ENCODE results near the gene PLS3.
A peak's percentile ranks its signal among the peaks of the same experiment; 100 is the strongest.

The PLS3 gene

DNA sequence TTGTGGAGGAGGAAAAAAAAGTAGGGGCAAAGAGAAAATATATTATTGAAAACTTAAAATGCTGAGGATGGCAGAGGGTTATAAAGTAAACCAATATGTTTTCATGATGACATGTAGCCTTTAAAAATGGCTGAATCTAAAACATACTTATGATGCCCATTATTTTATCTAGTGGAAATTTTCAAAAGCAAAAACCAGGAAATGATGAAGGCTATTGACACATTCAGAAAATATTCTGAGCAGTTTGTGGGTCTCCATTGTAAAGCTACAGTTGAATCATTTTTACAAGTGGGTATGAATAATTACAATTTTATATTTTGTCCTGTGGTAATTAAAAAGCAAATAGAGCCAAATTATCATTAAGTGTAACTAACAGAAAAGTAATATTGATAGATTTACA, 10.7 kb downstream of the PLS3 start:
- DNase-seq (ENCODE audit: low read depth) = no peak

DNA sequence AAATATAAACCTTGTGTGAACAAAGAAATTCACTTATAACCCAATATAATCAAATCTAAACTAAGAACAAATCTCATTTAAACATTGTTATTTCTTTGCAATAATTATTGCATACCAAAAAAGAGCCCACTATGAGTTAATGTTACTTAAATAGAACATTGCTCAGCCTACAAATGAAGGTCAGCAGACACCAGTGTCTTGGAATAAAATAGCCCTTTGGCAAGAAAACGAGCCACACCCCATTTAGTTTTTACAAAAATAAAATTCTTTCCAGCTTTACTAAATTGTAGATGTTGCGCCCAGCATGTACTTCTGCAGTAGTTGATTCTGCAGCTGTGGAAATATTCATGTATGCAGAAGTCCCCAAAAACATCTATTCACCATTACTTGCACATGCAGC, 12.2 kb downstream of the PLS3 start:
- DNase-seq (ENCODE audit: low read depth) = no peak

DNA sequence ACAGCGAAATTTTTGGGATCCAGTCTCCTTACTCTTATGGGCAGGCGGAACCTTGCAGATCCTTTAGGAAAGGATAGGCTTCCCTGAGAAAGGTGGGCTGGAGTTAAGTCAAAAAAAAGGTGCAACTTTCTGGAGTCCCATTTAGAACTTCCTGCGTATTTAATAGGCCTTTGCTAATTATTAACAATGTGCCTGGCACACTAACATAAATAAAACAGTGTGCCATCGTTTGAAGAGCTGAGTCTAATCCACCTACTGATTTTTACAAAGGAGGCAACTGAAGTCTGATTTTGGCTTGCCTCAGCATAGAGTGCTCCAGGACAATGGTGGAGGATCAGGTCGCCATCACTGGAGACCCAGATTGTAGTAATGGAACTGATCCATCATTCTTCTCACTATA, 15.7 kb downstream of the PLS3 start:
- DNase-seq (ENCODE audit: low read depth) = no peak

DNA sequence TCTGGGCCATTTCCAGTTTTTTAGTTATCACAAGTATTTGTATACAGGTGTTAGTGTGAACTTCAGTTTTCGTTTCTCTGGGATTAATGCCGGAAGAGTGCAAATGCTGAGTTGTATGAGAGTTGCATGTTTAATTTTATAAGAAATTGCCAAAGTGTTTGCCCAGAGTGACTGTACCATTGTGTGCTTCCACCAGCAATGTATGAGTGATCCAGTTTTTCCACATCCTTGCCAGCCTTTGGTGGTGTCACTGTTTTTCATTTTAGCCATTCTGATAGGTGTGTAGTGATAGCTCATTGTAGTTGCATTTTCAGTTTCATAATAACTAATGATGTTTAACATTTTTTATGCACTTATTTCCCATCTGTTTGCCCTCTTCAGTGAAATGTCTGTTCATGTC, 18.4 kb downstream of the PLS3 start:
- DNase-seq (ENCODE audit: low read depth) = no peak

DNA sequence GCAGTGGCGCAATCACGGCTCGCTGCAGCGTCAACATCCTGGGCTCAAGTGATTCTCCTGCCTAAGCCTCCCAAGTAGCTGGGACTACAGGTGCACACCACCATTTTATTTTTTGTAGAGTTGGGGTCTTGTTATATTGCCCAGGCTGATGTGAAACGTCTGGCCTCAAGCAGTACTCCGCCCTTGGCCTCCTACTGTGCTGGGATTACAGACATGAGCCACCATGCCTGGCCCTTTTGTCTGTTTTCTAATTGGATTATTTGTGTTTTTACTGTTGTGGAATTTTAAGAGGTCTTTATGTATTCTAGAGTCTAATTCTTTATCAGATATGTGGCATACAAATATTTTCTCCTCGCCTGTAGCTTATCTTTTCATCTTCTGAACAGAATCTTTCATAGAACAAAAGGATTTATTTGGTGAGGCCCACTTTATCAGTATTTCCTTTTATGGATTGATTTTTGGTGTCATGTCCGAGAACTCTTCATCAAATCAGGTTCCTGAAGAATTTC, 18.9 kb downstream of the PLS3 start:
- no peak for DNase-seq (ENCODE audit: low read depth)

DNA sequence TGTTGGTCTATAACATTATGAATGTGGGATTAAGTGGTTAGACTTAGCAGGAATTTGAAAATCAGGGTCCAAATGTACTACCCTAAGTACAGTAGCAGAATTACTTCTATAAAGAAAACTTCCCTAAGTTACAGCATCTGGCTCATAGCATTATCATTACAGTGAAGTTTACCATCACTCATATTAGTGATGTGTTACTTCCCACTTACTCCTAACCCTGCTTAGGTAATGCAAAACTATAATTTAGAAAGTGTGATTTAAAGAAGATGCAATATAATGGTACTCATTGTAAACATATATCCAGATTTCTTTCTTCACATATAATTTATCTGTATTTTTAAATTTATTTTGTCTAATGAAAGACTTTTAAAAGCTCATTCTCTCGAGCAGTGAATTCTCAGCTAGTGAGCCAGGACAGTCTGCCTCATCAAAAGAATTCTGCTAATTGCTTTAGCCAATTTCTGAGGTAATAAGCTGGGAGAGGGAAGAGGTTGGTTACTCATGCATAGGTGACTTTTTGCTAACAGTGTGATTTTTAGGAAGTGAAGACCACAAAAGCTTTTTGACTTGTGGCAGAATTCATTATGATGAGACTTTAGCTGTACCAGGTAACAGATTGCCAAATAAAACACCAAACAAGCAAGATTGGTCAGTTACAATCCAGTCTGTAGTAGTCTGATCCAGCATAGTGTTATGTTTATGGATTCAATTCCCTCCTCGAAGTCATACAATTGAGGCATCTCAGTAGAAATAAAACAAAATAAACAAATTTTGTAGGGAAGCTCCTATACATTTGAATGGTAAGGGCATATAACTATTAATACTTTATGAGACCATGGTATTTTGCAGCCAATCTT, 21.0 kb downstream of the PLS3 start:
- DNase-seq (ENCODE audit: low read depth) = no peak

DNA sequence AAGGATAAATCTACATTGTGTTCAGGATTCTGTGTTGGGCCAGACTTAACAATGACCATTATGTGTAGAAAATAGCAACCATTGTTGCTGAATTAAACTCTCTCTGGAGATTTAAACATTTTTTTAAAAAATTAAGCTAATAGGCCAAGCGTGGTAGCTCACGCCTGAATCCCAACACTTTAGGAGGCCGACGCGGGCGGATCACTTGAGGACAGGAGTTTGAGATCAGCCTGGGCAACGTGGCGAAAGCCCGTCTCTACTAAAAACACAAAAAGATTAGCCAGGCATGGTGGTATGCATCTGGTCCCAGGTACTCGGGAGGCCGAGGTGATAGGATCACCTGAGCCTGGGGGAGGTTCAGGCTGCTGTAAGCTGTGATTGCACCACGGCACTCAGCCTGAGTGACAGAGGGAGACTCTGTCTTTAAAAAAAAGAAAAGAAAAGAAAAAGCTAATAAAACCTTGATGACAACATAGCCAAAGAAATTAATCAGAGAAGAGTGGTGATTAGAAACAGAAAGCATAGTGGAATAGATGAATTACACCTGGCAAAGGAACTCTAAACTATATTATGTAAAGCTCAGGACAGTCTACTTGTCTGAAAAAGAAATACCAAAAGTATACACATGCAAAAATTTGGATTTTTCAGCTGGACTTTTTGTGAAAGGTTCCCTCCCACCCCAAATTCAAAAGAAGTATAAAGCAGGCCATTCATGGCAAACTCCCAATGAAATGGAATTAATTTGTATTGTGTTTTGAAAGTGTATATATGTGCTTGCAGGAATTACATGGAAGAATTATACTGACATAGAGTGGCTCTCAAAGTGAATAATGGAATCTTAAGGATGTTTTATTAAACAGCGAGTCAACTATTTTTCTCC, 21.9 kb downstream of the PLS3 start:
- DNase-seq (ENCODE audit: low read depth) = no peak

DNA sequence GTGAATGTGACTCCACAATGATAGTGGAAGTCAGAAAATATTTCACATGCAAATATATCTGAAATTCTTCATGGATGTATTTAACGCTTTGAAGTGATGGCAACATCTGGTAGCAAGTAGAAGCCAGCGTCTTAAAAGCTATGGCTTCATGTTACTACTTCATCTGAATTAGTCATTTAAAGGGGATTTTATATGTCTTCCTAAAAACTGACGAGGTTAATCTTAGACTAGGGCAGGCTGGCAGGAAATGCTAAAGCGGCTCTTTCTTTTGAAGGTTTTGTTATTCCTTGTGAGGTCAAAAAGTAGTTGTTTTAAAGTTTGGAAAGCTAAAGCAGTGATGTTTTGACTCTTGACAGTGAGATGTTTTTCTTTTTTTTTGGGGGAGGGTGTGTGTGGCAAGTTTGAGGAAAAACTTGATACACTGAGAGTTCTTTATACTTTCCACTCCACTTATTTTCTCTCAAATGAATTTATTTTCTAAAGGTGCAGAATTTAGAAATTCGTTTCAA, 22.6 kb downstream of the PLS3 start:
- DNase-seq (ENCODE audit: low read depth) = no peak

DNA sequence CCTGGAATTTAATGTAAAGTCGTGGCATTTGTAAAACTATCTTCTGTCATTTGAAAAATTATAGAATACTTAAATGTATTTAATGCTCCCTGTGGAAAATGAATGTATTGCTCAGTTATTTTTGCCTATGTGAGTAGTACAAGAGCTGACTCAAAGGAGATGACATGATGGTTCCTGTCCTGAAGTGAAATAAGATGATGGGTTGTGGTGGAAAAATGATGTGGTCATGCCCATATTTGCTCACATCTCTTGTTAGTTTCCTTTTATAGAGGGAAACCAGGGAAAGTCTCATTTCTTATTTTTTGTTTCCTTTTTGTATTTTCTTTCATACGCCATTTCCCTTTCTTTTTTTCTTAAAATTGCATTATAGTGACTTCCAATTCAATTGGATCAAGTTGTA, 23.7 kb downstream of the PLS3 start:
- peak; percentile 67 for DNase-seq (ENCODE audit: low read depth)

DNA sequence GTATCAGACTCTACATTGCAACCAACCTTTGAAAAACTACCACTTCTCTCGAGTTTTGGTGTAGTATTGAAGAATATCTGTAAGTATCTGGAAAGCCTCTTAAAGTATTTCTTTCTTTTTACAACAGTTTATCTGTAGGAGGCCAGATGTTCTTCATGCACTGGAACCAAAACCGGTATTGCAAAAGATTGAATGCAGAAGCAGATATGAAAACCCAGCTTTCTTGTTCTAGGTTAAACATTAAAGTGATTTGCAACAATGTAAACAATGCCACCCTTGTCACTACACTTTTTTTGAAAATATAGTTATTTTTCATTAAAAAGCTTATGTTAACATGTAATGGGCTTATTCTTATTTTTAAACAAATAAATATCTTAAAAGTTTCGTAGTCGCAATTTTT, 27.2 kb downstream of the PLS3 start:
- no peak for DNase-seq (ENCODE audit: low read depth)

DNA sequence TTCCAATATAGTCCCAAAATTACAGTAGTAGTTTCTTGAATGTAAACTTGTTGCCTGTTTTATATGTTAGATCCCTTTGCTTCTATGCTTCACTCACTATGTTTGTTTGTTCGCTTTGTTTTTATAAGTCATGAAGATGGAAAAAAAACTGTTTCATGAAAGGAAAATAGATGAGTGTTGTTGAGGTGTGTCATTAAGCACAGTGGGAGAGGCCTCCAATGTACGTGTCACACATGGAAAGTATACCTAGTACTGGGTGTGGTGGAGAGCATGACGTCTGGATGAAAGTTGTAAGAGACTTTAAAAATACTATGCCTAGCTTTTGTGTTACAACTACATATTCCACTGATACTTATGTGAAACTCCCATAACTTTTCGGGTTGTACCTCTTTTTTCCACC, 28.4 kb downstream of the PLS3 start:
- DNase-seq (ENCODE audit: low read depth) = no peak

DNA sequence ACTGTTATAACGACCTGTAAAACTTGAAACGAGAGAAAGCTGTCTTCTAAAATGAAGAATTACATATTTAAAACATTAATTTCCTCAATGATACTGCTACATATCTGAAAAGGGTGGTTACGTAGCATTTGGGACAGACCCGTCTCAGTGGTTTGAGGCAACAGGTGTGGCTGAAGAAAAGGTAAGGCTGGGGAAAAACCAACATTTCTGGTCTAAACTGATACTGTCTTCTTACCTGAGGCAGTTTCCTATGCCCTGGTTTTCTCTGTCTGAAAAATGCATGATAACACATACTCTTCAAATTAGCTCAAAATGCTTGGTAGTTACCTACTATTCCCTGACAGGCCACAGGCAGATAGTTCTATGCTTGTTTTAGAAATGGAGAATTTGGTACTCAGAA, 30.4 kb downstream of the PLS3 start:
- DNase-seq (ENCODE audit: low read depth) = no peak

DNA sequence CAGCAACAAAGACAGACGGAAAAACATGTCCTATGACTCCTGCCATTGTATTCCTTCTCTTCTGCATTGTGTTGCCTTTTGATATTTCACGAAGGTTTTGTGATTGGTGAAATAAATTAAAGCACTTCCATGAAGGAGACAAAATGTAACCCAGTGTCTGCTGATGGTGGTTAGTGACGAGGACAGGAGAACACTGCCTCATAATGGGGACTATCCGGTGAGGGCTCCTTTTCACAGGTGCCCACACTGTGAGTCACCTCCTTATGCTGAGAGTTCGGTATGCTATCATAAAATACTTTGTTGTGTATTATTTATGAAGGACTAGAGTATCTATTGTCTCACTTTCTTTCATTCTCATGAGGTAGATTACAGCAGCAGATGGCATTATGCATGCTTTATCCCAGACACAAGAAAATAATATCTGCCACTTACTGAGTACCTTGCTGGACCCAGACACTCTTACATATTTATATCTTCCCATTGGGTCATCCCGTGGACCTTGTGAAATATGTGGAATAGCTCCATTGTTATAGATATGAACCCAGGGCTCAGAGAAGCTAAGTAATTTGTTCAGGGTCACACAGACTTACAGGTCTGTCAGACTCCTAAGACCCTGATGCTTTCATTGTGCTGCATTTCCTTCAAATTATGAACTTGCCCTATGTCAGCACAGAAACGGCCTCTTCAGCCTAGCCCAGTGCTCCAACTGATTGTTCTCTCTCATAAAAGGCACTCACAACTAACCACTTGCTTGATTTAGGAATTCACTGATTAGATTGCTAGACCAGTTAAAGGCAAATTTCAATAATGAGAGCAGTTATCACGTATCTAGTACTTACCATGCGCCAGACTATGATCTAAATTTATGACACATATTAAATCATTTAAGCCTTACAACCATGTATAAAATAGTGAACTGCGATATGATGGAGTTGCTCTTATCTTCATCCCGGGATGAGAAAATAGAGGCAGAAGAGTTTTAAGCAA, 31.2 kb downstream of the PLS3 start:
- no peak for DNase-seq (ENCODE audit: low read depth)

DNA sequence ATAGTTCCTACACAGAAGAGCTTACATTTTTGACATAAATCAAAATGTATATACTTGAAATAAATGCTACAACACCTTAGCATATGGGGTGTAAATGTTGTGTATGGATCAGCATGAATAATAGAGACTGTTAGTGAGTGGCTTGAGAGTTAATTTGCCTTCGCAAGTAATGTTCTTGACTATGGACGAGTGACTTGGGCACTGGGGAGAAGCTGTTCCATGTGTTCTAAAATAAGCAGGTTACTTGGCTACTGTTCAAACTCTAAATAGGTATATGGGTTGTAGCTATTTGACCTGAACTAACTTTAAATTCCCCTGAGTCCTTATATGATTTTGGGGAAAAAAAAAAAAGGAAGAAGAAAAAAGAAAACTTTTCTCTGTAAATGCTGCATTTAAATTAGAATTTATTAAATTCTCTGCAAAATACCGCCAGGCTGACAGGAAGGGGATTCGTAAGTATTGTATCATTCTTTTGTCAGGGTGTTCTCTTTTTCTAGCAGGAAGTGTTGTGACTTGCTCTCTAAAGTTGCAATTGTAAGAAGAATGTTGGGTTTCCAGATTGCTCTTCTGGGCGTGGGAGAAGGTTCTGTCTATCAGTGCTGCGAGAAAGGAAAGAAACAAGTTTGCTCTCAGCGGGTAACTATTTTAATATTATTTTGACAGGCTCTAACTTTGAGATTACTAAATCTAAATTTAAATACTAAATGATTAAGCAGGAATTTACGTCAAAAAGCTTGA, 32.2 kb downstream of the PLS3 start:
- DNase-seq (ENCODE audit: low read depth) = peak; percentile 64

DNA sequence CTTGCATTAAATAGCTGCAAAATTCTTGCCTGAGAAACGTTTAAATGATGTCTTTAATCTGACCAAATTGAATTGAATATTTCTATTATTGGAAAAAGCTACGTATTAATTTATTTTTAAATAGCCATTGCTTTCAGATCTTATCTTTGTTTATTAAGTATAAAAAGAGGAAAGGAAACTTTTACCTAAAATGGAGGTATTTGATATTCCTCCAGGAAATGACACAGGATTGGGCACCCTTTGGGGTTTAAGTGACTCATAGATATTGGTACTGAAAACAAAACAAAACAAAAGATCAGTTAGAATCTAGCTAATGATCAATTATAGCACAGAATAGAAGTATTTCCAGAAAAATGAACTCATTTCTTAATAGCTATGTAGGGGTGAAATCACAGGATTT, 34.1 kb downstream of the PLS3 start:
- no peak for DNase-seq (ENCODE audit: low read depth)

DNA sequence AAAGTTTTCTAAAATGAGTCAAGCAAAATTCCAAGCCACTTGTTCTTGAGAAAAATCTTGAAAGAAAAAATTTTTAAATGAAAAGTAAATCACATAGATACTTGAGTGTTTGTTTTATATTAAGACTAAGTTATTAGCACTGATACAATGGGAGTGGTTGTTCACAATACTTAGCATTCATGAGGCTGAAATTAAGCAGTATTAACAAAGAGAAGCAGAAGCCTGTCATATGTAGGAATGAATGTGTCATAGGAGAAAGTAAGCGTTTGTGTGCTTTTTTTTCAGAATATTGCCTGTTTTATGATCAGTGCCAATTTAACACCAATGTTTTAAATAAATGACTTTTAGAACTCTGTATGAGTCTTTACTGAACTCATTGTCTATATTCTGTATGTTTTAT, 37.6 kb downstream of the PLS3 start:
- DNase-seq (ENCODE audit: low read depth) = no peak

DNA sequence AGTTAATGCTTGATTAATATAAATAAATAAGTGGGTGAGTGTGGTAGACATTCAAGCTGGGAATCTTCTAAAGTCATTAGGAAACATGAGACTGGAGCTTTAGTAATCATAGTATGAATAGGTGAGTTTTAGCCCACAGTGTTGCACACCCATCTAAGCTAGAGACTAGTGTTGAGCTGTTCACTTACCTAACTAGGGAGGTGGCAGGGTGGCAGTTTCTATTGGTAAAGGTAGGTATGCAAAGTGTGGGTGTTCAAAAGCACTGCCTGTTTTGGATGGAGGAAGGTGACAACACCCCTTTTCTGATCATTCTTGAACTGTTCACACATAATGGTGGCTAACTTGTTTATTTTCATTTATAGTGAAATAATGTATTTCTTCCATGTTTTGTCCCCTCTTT, 41.3 kb downstream of the PLS3 start:
- DNase-seq (ENCODE audit: low read depth) = no peak

DNA sequence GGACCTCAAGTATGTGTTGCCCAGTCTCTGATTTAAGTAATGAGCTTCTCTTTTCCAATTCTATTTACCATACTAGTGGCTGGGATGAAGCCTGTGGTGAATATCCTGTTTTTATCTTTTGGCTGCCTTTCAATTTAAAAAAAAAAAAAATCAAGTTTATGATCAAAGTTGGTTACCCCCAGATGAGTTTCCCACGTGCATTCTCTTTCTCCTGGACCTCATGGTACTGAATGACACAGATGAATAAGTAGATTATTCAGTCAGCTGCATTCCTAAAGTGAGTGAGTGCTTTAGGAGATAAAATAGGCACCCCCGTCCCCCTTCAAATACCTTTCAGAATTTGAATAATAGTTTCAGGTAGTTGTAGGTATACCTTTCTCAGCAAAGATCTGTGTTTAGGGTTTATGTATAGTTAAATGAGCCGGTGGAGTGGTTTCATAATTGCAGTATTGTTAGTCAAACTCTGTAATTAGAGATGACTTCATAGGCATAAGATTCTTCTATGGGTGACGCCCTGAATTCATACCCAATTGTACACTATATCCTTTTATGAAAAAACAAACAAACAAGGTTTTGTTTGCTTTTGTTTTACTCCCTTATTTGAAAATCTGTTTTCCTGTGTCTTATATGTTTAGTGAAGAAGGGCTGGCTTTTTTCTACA, 41.9 kb downstream of the PLS3 start:
- peak; percentile 66 for DNase-seq (ENCODE audit: low read depth)

DNA sequence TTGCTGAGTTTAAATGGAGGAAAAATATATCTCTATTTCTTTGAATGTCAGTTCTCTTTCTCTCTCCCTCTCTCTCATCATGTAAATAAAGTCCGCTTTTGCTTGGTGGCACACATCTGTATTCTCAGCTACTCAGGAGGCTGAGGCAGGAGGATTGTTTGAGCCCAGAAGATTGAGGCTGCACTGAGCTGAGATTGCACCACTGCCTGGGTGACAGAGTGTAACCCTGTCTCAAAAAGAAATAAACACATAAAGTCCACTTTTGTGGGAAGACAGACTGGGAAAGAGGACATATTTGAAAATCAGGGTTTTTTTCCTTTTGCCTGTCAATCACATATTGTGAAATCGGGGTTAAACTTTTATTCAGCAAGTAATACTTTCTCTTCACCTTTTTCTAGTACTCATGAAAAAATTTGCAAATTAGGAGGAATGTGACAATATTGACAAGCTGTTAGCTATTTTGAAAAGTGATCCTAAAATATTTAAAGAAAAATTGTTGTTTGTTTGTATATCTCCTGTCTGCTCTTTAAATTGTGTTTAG, 42.6 kb downstream of the PLS3 start:
- no peak for DNase-seq (ENCODE audit: low read depth)

DNA sequence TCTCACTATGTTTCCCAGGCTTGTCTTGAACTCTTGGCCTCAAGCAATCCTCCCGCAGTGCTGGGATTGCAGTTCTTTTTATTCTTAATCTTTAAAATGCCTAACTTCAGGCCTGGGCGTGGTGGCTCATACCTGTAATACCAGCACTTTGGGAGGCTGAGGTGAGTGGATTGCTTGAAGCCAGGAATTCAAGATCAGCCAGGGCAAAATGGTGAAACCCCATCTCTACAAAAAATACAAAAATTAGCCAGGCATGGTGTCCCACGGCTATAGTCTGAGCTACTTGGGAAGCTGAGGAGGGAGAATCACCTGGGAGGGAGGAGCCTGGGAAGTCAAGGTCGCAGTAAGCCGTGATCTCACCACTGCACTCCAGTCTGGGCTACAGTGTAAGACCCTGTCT, 45.9 kb downstream of the PLS3 start:
- no peak for DNase-seq (ENCODE audit: low read depth)

Measured in amniotic epithelial cell (primary cell).